HepG2 (cell line): ENCODE results near the gene CSNK1G1. TPM values are rescaled to one million over a fixed set of nuclear protein-coding genes. Genes with fewer than 3 reads are reported as not detected.

ENCODE experiments used
- ATF1 ChIP-seq: IDR thresholded peaks from 2 replicates; pipeline ENCODE4 v1.6.1; 2016; ENCODE audit warnings: mild to moderate bottlenecking, control low read depth
- KLF15 ChIP-seq: sonication (generic); formaldehyde crosslinking; IDR thresholded peaks from 2 replicates; pipeline ENCODE4 v1.8.1; 2023; ENCODE audit warnings: borderline replicate concordance, mild to moderate bottlenecking, inconsistent platforms, missing genetic modification reagents, mixed read lengths
- NAIF1 ChIP-seq: sonication (generic); formaldehyde crosslinking; IDR thresholded peaks from 2 replicates; pipeline ENCODE4 v1.5.0; 2020; ENCODE audit warnings: mild to moderate bottlenecking, missing genetic modification reagents, borderline replicate concordance
- PHF21A ChIP-seq: sonication (generic); formaldehyde crosslinking; IDR thresholded peaks from 2 replicates; pipeline ENCODE4 v1.5.0; 2020; ENCODE audit warnings: mild to moderate bottlenecking, missing genetic modification reagents
- RBM39 ChIP-seq: fragments of 200-400 bp; formaldehyde crosslinking; IDR thresholded peaks from one replicate; pipeline ENCODE4 v1.6.1; 2018; ENCODE audit warnings: antibody characterized with exemption, mild to moderate bottlenecking, low read depth, low read length; ENCODE audit not compliant: poor library complexity, severe bottlenecking
- TEF ChIP-seq: sonication (generic); formaldehyde crosslinking; IDR thresholded peaks from 2 replicates; pipeline ENCODE4 v1.5.0; 2020; ENCODE audit warnings: missing genetic modification reagents
- ZHX1 ChIP-seq: sonication (generic); formaldehyde crosslinking; IDR thresholded peaks from 2 replicates; pipeline ENCODE4 v1.8.1; 2022; ENCODE audit warnings: low read depth, mild to moderate bottlenecking, missing genetic modification reagents
- ZNF101 ChIP-seq: sonication (generic); formaldehyde crosslinking; IDR thresholded peaks from 2 replicates; pipeline ENCODE4 v1.4.0; 2020; ENCODE audit warnings: mild to moderate bottlenecking, low read depth, missing genetic modification reagents, borderline replicate concordance
- ZNF142 ChIP-seq: sonication (generic); formaldehyde crosslinking; IDR thresholded peaks from 2 replicates; pipeline ENCODE4 v1.4.0; 2020; ENCODE audit warnings: missing genetic modification reagents
- ZNF274 ChIP-seq: sonication (generic); formaldehyde crosslinking; IDR thresholded peaks from 2 replicates; pipeline ENCODE4 v1.5.1; 2020; ENCODE audit warnings: mild to moderate bottlenecking, missing genetic modification reagents
- ZNF281 ChIP-seq: sonication (generic); formaldehyde crosslinking; IDR thresholded peaks from 2 replicates; pipeline ENCODE4 v1.4.0; 2020; ENCODE audit warnings: missing genetic modification reagents, borderline replicate concordance
- ZNF543 ChIP-seq: sonication (generic); formaldehyde crosslinking; IDR thresholded peaks from 2 replicates; pipeline ENCODE4 v1.4.0; 2020; ENCODE audit warnings: mild to moderate bottlenecking, missing genetic modification reagents
- ZNF766 ChIP-seq: sonication (generic); formaldehyde crosslinking; IDR thresholded peaks from 2 replicates; pipeline ENCODE4 v1.5.0; 2020; ENCODE audit warnings: missing genetic modification reagents, borderline replicate concordance
- ZNF775 ChIP-seq: sonication (generic); formaldehyde crosslinking; IDR thresholded peaks from 2 replicates; pipeline ENCODE4 v1.4.0; 2020; ENCODE audit warnings: missing genetic modification reagents, mild to moderate bottlenecking, moderate library complexity, borderline replicate concordance
- polyA plus RNA-seq, 8 experiments: library from polyadenylated mRNA; depleted of rRNA in 3 of 8; stranded (reverse) in 7 of 8; unstranded in 1 of 8; fragments of >200 nt; fragmentation: Illumina TruSeq in 4 of 8; extraction: Trizol in 4 of 8; gene quantifications; 2 replicates each; pipeline versions ENCODE4 v1.2.1 to v1.2.3, GENCODE V29; 2011 to 2016; ENCODE audit warnings: low read depth in 4 of 8, missing spikeins in 1 of 8, mixed read lengths in 1 of 8; ENCODE audit not compliant: insufficient read depth in 1 of 8
- total RNA-seq, 5 experiments: library from RNA; depleted of rRNA; stranded (reverse); fragments of >200 nt; fragmentation: Illumina TruSeq; extraction: Trizol; gene quantifications; 2 replicates each; pipeline ENCODE4 v1.2.3, GENCODE V29; 2016; ENCODE audit warnings: low read depth in 1 of 5
- TF ChIP-seq, protein P1 (sequence below): sonication (generic); formaldehyde crosslinking; IDR thresholded peaks from 2 replicates; pipeline ENCODE4 v1.8.1; 2023; ENCODE audit warnings: missing genetic modification reagents, mild to moderate bottlenecking, borderline replicate concordance

The CSNK1G1 gene
- total and polyA plus RNA-seq, 2 of the 13 experiments (the other 11 are each of a cell fraction or from before 2014, with no cell fraction given), result 8.5 to 12.6 TPM

- TF ChIP-seq ZNF142 (CRISPR knock-in tag) (no peak), KLF15 (CRISPR knock-in tag) (no peak), ZNF281 (CRISPR knock-in tag) (peak; percentile 65; the same call in 1 of the 2 replicates), ZNF101 (CRISPR knock-in tag) (no peak), ZNF274 (CRISPR knock-in tag) (no peak), ZNF775 (no peak), RBM39 (peak; percentile 74), PHF21A (no peak; the same call in 1 of the 2 replicates), ATF1 (CRISPR knock-in tag) (no peak), NAIF1 (CRISPR knock-in tag) (no peak), ZNF766 (CRISPR knock-in tag) (no peak), TEF (CRISPR knock-in tag) (no peak), ZHX1 (CRISPR knock-in tag) (no peak), ZNF543 (CRISPR knock-in tag) (no peak)
- TF ChIP-seq, protein P1, sequence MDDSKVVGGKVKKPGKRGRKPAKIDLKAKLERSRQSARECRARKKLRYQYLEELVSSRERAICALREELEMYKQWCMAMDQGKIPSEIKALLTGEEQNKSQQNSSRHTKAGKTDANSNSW (CRISPR knock-in tag), result no peak
Observed at GRCh38 chr15:64355944-64356709, at the start of gene CSNK1G1 (continued).
